GM19351 (cell line): Measurements from ENCODE around the gene KPNA2.
A peak's percentile ranks its signal among the peaks of the same experiment; 100 is the strongest.
"Not testable (repeated sequence)": the region's sequence is repeated elsewhere in the genome, so short reads cannot be mapped to it uniquely, and the experiment has no call there.

Source experiments
- ATAC-seq: cut with Tn5 transposase; IDR thresholded peaks from one replicate; pipeline ENCODE4 v1.9.1; 2021; ENCODE audit warnings: mild to moderate bottlenecking, moderate library complexity; ENCODE audit not compliant: unreplicated experiment

The KPNA2 gene

GRCh38 chr17:68054296-68054900, 18.9 kb downstream of the KPNA2 start:
- ATAC-seq, result no peak

- no peak for ATAC-seq
Observed at GRCh38 chr17:68057531-68057952, 22.0 kb downstream of the KPNA2 start.

DNA sequence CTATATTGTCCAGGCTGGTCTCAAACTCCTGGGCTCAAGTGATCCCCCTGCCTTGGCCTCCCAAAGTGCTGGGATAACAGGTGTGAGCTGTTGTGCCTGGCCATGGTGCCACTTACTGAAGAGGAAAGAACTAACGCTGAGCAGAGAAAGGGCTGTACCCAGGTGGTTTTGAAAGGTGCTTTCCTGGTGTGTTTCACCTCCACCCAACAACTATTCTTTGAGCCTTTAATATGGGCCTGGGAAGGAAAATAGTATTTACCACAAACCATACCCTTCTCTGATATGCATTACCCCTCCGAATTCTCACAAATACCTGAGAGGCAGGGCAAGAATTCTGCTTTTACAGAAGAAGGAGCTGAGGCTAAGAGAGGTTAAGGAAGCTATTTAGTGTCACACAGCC, 24.8 kb downstream of the KPNA2 start:
- ATAC-seq, result no peak

DNA sequence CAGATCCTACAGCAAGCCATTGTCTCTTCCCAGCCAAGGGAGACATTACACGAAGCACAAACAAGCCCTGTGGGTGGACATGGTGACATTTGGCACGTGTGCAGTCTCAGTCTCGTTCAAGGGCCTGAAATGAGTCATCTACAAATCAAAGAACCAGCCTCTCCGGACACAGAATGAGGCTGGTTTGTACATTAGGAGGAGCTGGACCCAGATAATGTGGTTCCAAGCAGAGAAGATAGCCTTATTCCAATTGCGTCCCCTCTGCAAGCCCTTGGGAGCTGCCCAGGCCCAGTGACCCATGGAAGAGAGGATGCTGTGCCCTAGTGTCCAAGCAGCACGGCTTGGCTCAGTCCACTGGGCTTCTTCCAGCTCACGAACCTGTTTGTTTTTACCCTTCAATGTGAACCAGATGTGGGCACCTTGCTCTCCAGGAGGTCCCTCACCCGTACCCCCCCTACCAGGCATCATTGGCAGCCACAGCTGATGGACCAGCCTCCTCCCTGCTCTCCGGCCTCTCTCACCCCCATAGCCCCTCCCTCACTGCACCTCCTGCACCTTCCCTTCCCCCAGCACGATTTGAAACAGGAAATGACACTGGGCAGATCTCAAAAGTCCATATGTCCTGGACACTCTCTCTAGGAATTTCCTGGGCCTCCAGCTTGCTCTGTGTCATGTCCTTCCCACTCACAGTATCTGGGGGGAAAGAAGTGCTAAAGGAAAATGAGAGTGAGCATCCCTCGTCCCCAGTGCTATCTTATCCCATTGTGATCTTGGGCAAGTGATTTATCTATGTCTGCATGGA, 26.2 kb downstream of the KPNA2 start:
- peak; percentile 78 for ATAC-seq

- ATAC-seq, result not testable (repeated sequence)
Observed at GRCh38 chr17:68065366-68065765, 29.8 kb downstream of the KPNA2 start.

- not testable (repeated sequence) for ATAC-seq
Observed at GRCh38 chr17:68068512-68068911, 33.0 kb downstream of the KPNA2 start.

- not testable (repeated sequence) for ATAC-seq
Observed at GRCh38 chr17:68070582-68071444, 35.3 kb downstream of the KPNA2 start.

DNA sequence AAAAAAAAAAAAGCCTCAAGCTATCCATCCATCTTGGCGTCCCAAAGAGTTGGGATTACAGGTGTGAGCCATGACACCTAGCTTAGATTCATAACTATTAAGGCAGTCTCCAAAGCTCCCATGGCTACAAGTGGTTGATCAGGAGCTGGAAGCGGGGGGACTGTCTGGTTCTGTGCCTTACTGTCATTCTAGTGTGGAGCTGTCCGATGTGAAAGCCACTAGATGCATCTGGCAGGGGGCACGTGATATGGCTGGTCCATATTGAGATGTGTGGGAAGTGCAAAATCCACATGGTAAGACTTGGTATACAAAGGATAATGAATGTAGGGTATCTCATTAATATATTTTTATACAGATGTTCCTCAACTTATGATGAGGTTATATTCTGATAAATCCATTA, 38.7 kb downstream of the KPNA2 start:
- ATAC-seq, result no peak

- not testable (repeated sequence) for ATAC-seq
Observed at GRCh38 chr17:68075953-68076607, 40.5 kb downstream of the KPNA2 start.

DNA sequence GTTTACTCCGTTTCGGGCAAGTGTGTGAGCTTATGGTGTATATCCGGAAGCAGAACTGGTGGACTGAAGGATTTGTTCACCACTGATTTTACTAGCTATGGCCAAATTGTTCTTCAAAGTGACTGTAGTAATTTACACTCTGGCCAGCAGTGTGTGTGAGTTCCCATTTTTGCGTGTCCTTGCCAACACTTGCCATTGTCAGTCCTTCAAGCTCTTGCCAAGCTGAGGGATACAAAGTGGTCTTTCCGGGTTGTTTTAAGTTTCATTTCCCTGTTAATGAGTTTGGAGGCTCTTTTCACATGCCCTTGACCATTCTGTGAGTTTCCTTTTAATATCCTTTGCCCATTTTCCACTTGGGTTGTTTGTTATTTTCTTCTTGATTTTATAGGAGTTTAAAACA, 42.0 kb downstream of the KPNA2 start:
- ATAC-seq, result not testable (repeated sequence)

GRCh38 chr17:68080411-68081150, 45.0 kb downstream of the KPNA2 start:
- no peak for ATAC-seq

DNA sequence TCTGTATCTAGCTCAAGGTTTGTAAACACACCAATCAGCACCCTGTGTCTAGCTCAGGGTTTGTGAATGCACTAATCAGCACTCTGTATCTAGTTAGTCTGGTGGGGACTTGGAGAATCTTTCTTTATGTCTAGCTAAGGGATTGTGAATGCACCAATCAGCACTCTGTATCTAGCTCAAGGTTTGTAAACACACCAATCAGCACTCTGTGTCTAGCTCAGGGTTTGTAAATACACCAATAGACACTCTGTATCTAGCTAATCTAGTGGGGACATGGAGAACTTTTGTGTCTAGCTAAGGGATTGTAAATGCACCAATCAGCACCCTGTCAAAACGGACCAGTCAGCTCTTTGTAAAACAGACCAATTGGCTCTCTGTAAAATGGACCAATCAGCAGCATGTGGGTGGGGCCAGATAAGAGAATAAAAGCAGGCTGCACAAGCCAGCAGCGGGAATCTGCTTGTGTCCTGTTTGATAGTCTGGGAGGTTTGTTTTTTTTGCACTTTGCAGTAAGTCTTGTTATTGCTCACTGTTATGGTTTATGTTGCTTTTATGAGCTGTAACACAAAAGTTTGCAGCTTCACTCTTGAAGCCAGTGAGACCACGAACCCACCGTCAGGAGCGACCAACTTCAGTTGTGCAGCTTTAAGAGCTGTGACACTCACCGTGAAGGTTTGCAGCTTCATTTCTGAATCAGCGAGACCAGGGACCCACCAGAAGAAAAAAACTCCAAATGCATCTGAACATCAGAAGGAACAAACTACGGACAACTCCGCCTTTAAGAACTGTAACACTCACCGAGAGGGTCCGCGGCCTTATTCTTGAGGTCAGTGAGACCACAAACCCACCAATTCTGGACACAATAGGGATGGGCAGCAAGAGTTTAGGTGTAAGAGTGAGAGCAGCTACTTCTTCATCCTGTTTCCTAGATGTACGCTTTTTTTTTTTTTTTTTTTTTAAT, 46.0 kb downstream of the KPNA2 start:
- ATAC-seq, result not testable (repeated sequence)

- no peak for ATAC-seq
Observed at GRCh38 chr17:68085771-68086381, 50.3 kb downstream of the KPNA2 start.

GRCh38 chr17:68086666-68087065, 51.1 kb downstream of the KPNA2 start:
- ATAC-seq, result not testable (repeated sequence)

GRCh38 chr17:68087131-68087623, 51.6 kb downstream of the KPNA2 start:
- ATAC-seq, result not testable (repeated sequence)

DNA sequence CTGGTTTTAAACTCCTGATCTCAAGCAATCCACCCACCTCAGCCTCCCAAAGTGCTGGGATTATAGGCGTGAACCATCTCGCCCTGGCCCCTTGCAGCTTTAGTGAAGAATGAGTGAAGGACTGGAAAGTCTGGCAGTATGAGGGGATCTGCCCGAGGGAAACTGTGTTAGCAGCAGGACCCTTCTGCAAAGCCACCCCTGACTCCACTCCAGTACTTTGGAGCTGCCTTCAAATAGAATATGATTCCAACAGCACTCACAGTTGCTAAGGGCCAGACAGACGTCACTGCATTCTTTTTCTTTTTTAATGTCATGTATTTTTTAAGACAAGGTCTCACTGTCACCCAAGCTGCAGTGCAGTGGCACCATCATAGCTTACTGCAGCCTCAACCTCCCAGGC, 52.3 kb downstream of the KPNA2 start:
- no peak for ATAC-seq

GRCh38 chr17:68089881-68090280, 54.3 kb downstream of the KPNA2 start:
- ATAC-seq, result peak; percentile 68

GRCh38 chr17:68094481-68095078, 59.0 kb downstream of the KPNA2 start:
- ATAC-seq, result no peak
